Cardiac fibroblast (primary cell): Measurements from ENCODE around the gene C16orf96.

Source experiments
- DNase-seq, 2 donors: peaks; one replicate each; pipeline versions ENCODE4 v3.0.0 to v3.0.0-alpha.2; 2010; ENCODE audit warnings: low read depth in 2 of 2
- H3K4me3 ChIP-seq, 2 donors: replicated peaks in 1 of 2; 1 replicate in 1 of 2; 2 replicates in 1 of 2; pipeline ENCODE4 v1.5.1; 2011; ENCODE audit warnings: low read depth in 2 of 2, low read length in 2 of 2, mild to moderate bottlenecking in 2 of 2, moderate library complexity in 1 of 2
- CTCF ChIP-seq: IDR thresholded peaks from one replicate; pipeline ENCODE4 v1.5.1; 2011; ENCODE audit warnings: low read depth, mild to moderate bottlenecking, low read length, inconsistent platforms

C16orf96 gene

DNA sequence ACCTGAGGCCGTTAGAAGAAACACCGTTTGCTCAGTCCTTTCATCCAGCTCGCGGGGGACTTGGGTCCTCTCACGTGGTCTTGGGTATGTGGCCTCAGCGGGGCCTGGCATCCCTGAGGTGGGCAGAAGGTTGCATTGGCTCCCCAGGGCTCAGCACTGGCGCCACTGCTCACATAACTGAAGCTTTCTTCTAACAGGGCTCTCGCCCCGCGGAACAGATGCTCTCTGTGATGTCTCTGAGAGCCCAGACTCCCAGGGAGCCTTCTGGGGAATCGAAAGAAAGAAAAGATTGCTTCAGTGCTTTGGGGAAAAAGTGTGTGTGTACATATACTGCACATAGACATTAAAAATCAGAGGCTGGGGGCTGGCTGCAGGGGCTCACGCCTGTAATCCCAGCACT, 78.6 kb downstream of the C16orf96 start:
- no peak for TF ChIP-seq CTCF
- no peak for DNase-seq
- no peak overlapping the region for H3K4me3 ChIP-seq

DNA sequence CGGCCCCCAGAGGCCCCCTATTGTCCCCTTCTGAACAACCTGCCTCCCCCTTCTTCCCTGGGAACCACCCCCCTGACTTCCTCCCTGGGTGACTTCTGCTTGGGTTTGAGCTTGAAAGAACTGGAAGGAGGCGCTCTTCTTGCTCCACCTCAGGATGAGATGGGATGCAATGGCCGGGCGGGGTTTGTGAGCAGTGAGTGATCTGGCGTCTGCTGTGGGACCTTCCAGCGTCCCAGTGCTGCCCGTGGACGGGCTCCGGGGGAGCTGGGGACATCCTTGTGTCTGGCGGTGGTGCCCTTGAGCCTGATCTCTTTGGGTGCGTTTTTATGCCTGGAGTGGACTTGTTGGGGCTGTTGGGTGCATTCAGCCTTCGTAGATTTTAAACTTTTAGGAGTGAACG, 80.1 kb downstream of the C16orf96 start:
- H3K4me3 ChIP-seq: no peak overlapping the region
- TF ChIP-seq CTCF: no peak
- no peak for DNase-seq

DNA sequence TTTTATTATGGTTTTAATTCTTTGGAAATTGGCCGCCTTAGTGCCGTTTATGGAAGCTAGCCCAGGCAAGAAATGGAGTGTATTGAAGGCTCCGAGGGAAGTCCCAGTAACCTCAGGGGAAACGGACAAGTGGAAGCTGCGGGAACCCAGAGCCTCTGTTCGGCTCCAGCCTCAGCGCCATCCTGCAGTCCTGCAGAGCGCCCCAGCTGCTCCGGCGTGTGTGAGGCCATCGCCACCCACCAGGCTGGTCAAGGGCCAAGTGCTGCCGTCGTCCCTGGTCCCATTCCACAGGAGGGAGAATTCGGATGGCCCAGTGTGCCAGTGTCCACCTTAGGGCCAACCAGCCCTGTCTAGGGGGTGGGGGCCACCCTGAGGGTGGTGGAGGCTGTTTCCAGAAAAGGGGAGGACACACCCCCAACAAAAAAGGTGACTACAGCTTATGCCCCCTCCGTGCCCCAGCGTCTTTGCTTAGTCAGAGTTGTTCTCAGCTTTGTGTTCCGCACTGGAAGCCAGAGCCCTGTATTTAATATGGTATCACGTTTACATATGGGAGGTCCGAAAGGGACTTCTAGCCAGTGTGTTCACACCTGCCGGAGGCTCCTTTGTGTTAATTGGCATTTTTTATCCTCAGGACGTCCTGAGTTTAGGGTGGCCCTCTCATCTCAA, 81.5 kb downstream of the C16orf96 start:
- no peak for DNase-seq
- TF ChIP-seq CTCF: no peak
- H3K4me3 ChIP-seq: no peak overlapping the region

- TF ChIP-seq CTCF: no peak
- DNase-seq: no peak
- H3K4me3 ChIP-seq: no peak overlapping the region
Measured at GRCh38 chr16:4639899-4640509, 83.9 kb downstream of the C16orf96 start.

- DNase-seq: no peak
- no peak overlapping the region for H3K4me3 ChIP-seq
- no peak for TF ChIP-seq CTCF
Measured at GRCh38 chr16:4640572-4641305, 84.6 kb downstream of the C16orf96 start.

GRCh38 chr16:4641306-4641687, 85.2 kb downstream of the C16orf96 start:
- DNase-seq: no peak
- H3K4me3 ChIP-seq: no peak overlapping the region
- no peak for TF ChIP-seq CTCF
